Dendritic cell treated with granulocyte-macrophage colony-stimulating factor and Interleukin-4, amounts not matched to agents 40 ng/mL and 50 ng/mL, for 4 days (primary cell): ENCODE measurements around the gene REM1.
"Not testable (repeated sequence)": the region's sequence is repeated elsewhere in the genome, so short reads cannot be mapped to it uniquely, and the experiment has no call there.

ENCODE experiments used
- H3K27ac Mint-ChIP-seq: one replicate; pipeline ENCODE4 v1.8.0; 2022; ENCODE audit warnings: mild to moderate bottlenecking, mixed read lengths
- H3K27me3 Mint-ChIP-seq: one replicate; pipeline ENCODE4 v1.8.0; 2022; ENCODE audit warnings: mild to moderate bottlenecking, mixed read lengths
- H3K36me3 Mint-ChIP-seq: one replicate; pipeline ENCODE4 v1.8.0; 2022; ENCODE audit warnings: low read depth, mixed read lengths
- H3K4me1 Mint-ChIP-seq: one replicate; pipeline ENCODE4 v1.8.0; 2022; ENCODE audit warnings: low read depth, mixed read lengths
- H3K4me3 Mint-ChIP-seq: one replicate; pipeline ENCODE4 v1.8.0; 2022; ENCODE audit warnings: mild to moderate bottlenecking, moderate library complexity, mixed read lengths
- H3K9me3 Mint-ChIP-seq: one replicate; pipeline ENCODE4 v1.8.0; 2022; ENCODE audit warnings: mixed read lengths
- intact Hi-C: fragments of 100-400 bp; cut with micrococcal nuclease; formaldehyde crosslinking; loops from one replicate; pipeline ENCODE4 v1.15.0; 2022

Gene REM1

GRCh38 chr20:31474758-31475427 lies at the start of gene REM1, which contains the start of gene DEFB124:
REM1 (plus strand) TSS chr20:31475288; CDS start chr20:31476446, 1,158 bp downstream.
DEFB124 (minus strand) TSS chr20:31475127; CDS start chr20:31473013, 2,114 bp downstream.
- Mint-ChIP-seq H3K27ac (peak within 1 kb of the TSS; percentile 45), H3K36me3 (no peaks in the 10 kb centered on the region), H3K4me1 (peaks cover 28% of the 10 kb centered on the region), H3K27me3 (peaks cover 41% of the 10 kb centered on the region), H3K9me3 (no peaks in the 10 kb centered on the region), H3K4me3 (peak within 1 kb of the TSS; percentile 66)
- intact Hi-C loops, result no loop called here

- Mint-ChIP-seq H3K27me3 (peaks cover 5% of the 10 kb centered on the region), H3K4me1 (no peaks in the 10 kb centered on the region), H3K27ac (no peak overlapping the region), H3K4me3 (no peak overlapping the region), H3K9me3 (no peaks in the 10 kb centered on the region), H3K36me3 (no peaks in the 10 kb centered on the region)
- intact Hi-C loops, result no loop called here
Observed at GRCh38 chr20:31425797-31426196, 49.3 kb upstream of the REM1 start.

DNA sequence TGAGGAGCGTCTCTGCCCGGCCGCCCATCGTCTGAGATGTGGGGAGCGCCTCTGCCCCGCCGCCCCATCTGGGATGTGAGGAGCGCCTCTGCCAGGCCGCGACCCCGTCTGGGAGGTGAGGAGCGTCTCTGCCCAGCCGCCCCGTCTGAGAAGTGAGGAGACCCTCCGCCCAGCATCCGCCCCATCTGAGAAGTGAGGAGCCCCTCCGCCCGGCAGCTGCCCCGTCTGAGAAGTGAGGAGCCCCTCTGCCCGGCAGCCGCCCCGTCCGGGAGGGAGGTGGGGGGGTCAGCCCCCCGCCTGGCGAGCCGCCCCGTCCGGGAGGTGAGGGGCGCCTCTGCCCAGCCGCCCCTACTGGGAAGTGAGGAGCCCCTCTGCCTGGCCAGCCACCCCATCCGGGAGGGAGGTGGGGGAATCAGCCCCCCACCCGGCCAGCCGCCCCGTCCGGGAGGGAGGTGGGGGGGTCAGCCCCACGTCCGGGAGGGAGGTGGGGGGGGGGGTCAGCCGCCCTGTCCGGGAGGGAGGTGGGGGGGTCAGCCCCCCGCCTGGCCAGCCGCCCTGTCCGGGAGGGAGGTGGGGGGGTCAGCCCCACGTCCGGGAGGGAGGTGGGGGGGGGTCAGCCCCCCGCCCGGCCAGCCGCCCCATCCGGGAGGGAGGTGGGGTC lies 48.1 kb upstream of the REM1 start:
- H3K4me1 Mint-ChIP-seq, H3K9me3 Mint-ChIP-seq, intact Hi-C loops, H3K36me3 Mint-ChIP-seq, H3K27ac Mint-ChIP-seq, H3K4me3 Mint-ChIP-seq, H3K27me3 Mint-ChIP-seq: not testable (repeated sequence)

- H3K27ac Mint-ChIP-seq, H3K4me3 Mint-ChIP-seq, H3K27me3 Mint-ChIP-seq, H3K9me3 Mint-ChIP-seq, H3K4me1 Mint-ChIP-seq, intact Hi-C loops, H3K36me3 Mint-ChIP-seq: not testable (repeated sequence)
Observed at GRCh38 chr20:31427576-31427975, 47.5 kb upstream of the REM1 start.

DNA sequence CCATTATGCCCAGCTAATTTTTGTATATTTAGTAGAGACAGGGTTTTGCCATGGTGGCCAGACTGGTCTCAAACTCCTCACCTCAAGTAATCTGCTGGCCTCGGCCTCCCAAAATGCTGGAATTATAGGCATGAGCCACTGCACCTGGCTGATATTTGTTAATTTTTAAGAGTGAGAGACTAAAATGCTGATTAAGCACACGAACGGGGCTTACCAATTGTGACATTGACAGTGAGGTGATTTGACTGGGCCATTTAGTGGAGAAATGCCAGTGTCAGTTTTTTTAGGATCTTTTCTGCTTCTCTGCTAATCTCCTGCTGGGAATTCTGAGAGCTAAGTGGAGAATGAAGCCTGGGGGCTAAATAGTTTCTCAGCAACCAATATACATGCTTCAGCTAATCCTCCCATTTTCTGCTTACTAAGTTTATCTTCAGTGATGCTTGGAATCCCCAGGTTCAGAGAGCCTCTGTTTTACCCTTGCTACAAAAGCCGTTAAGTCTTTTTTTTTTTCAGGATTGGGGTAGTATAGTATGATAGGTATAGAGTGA lies 44.4 kb upstream of the REM1 start:
- no peaks in the 10 kb centered on the region for H3K36me3 Mint-ChIP-seq
- intact Hi-C loops, result no loop called here
- no peak overlapping the region for H3K4me3 Mint-ChIP-seq
- H3K4me1 Mint-ChIP-seq, result no peaks in the 10 kb centered on the region
- H3K9me3 Mint-ChIP-seq, result no peaks in the 10 kb centered on the region
- H3K27ac Mint-ChIP-seq, result no peak overlapping the region
- peaks cover 5% of the 10 kb centered on the region for H3K27me3 Mint-ChIP-seq

GRCh38 chr20:31440012-31440659 lies 35.0 kb upstream of the REM1 start, which contains the start of gene DEFB123:
DEFB123 (plus strand) TSS chr20:31440632; CDS start chr20:31440699, 67 bp downstream.
- intact Hi-C loops, result no loop called here
- Mint-ChIP-seq H3K27me3 (peaks cover 8% of the 10 kb centered on the region), H3K4me1 (no peaks in the 10 kb centered on the region), H3K4me3 (no peak within 1 kb of the TSS), H3K36me3 (no peaks in the 10 kb centered on the region), H3K9me3 (no peaks in the 10 kb centered on the region), H3K27ac (no peak within 1 kb of the TSS)

DNA sequence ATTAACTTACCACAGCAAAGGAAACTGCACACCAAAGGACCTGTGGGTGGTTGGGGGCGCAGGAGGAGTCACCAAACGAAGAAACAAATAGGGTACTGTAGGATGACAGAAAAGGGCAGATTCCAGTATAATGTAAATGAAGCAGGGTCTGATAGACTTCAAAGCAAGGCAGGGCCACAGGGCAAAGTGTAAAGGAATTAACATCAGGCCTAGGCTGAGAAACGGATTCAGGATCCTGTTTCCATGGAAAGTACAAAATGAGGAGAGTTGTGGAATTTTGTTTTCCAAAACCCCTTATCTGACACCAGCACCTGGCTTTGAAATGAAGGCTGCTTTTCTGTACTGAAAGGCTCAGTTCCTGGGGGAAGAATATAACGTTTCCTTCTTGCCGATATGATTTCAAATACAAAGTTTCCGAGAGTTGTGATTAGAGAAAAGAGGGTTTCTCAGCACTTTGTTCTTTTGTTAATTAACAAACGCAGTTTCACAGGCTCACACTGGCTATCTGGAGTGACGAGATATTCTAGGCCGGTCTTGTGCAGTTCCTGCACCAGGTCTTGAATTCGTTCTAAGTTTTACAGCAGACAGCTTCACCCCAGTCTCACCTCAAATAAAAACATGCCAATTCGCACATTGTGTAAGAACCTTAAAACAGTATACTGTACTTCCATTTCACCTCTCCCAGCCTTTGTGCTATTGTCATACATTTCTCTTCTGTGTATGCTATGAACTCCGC lies 28.8 kb upstream of the REM1 start:
- H3K27ac Mint-ChIP-seq, result no peak overlapping the region
- intact Hi-C loops, result no loop called here
- no peaks in the 10 kb centered on the region for H3K36me3 Mint-ChIP-seq
- peaks cover 2% of the 10 kb centered on the region for H3K27me3 Mint-ChIP-seq
- H3K4me3 Mint-ChIP-seq, result no peak overlapping the region
- no peaks in the 10 kb centered on the region for H3K4me1 Mint-ChIP-seq
- no peaks in the 10 kb centered on the region for H3K9me3 Mint-ChIP-seq

DNA sequence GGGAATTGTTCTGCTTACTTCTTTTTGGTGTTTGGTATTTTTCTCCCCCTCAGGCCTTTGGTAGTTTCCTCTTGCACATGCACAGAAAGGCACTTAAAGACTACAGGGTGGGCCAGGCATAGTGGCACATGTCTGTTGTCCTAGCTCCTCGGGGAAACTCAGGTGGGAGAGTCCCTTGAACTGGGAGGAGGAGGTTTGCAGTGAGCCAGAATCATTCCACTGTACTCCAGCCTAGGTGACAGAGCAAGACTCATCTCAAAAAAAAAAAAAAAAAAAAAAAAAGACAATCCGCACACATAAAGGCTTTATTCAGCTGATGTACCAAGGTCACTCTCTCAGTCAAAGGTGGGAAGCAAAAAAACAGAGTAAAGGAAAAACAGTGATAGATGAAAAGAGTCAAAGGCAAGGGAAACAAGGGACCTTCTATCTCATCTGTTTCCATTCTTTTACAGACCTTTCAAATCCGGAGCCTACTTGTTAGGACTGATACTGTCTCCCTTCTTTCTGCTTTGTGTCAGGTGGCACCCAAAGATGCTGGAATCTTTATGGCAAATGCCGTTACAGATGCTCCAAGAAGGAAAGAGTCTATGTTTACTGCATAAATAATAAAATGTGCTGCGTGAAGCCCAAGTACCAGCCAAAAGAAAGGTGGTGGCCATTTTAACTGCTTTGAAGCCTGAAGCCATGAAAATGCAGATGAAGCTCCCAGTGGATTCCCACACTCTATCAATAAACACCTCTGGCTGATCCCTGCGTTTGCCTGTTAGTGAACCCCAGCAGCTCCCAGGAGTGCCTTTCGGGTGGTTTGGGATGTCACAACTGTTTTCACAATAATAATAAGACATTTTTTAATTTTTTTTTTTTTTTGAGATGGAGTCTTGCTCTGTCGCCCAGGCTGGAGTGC lies 25.3 kb upstream of the REM1 start:
- peaks cover 7% of the 10 kb centered on the region for H3K27me3 Mint-ChIP-seq
- H3K4me3 Mint-ChIP-seq, result no peak overlapping the region
- no peak overlapping the region for H3K27ac Mint-ChIP-seq
- H3K9me3 Mint-ChIP-seq, result no peaks in the 10 kb centered on the region
- no peaks in the 10 kb centered on the region for H3K36me3 Mint-ChIP-seq
- H3K4me1 Mint-ChIP-seq, result no peaks in the 10 kb centered on the region
- intact Hi-C loops, result no loop called here

DNA sequence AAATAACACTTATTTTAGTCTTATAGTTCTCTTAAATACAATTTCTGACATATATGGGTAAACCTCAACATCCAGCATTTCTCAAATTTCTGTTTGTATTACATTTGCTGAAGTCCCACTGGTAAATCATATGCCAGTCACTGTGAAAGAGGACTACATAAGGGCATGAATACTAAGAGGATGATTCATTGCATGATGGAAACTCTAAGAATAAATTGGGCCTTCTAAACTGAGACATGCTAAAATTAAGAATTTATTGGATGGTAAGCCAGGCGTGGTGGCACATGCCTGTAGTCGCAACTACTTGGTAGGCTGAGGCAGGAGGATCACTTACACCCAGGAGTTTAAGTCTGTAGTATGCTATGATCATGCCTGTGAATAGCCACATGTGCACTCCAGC lies 22.5 kb upstream of the REM1 start:
- Mint-ChIP-seq H3K27ac (no peak overlapping the region), H3K36me3 (no peaks in the 10 kb centered on the region), H3K4me3 (no peak overlapping the region), H3K4me1 (no peaks in the 10 kb centered on the region), H3K27me3 (peaks cover 7% of the 10 kb centered on the region), H3K9me3 (no peaks in the 10 kb centered on the region)
- intact Hi-C loops, result no loop called here

GRCh38 chr20:31454361-31454760 lies 20.7 kb upstream of the REM1 start:
- peaks cover 13% of the 10 kb centered on the region for H3K27me3 Mint-ChIP-seq

DNA sequence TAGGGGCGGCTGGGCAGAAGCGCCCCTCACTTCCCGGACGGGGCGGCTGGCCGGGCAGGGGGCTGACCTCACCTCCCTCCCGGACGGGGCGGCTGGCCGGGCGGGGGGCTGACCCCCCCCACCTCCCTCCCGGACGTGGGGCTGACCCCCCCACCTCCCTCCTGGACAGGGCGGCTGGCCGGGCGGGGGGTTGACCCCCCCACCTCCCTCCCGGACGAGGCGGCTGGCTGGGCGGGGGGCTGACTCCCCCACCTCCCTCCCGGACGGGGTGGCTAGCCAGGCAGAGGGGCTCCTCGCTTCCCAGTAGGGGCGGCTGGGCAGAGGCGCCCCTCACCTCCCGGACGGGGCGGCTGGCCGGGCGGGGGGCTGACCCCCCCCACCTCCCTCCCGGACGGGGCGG lies 4.1 kb upstream of the REM1 start:
- H3K4me3 Mint-ChIP-seq, intact Hi-C loops, H3K9me3 Mint-ChIP-seq, H3K27ac Mint-ChIP-seq, H3K36me3 Mint-ChIP-seq: not testable (repeated sequence)
- Mint-ChIP-seq H3K4me1 (peaks cover 26% of the 10 kb centered on the region), H3K27me3 (peaks cover 19% of the 10 kb centered on the region)

More at GRCh38 chr20:31454361-31454760, 20.7 kb upstream of the REM1 start:
- Mint-ChIP-seq H3K9me3 (no peaks in the 10 kb centered on the region), H3K4me3 (no peak overlapping the region), H3K4me1 (no peaks in the 10 kb centered on the region), H3K36me3 (no peaks in the 10 kb centered on the region), H3K27ac (no peak overlapping the region)
- intact Hi-C loops, result no loop called here

DNA sequence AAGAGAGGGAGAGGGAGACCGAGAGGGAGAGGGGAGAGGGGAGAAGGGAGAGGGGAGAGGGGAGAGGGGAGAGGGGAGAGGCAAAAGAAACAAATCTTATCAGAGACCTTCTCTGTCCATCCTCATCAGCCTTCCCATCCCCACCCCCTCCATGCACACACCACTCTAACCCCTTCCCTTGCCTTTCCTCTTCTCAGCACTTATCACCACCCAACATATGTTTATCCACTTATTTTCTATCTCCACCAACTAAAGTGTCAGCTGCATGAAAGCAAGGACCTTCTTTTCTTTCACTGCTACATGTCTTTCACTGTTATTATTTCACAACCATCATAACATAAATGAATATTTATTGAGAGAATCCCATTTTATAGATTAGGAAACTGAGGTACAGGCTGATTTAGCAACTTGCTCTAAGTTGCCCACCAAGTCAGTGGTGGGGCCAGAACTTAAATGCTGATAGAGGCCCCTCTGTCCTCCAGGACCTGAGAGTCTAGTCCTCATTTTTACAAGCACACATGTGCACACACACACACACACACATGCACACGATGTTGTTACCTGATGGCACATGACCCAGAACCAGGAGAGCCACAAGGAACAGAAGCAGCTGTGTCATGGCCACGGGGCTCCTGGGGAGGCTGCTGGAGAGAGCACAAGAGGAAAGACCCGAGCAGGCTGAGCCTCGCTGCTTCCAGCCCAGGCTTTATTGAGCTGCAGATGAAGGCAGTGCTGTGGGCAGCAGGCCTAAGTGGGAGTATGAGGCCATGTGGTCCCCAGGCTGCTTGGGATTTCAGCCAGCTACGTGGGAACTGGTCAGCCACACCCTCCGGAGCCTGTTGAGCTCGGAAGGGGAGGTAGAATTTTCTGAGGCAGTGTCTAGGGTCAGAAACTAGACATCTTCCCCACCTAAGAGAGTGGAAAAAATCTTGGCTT lies 2.4 kb upstream of the REM1 start:
- H3K36me3 Mint-ChIP-seq, result no peaks in the 10 kb centered on the region
- H3K4me1 Mint-ChIP-seq, result peaks cover 28% of the 10 kb centered on the region
- H3K9me3 Mint-ChIP-seq, result no peaks in the 10 kb centered on the region
- intact Hi-C loops, result no loop called here
- peaks cover 35% of the 10 kb centered on the region for H3K27me3 Mint-ChIP-seq
- H3K27ac Mint-ChIP-seq, result no peak overlapping the region
- no peak overlapping the region for H3K4me3 Mint-ChIP-seq
